Measurements from ENCODE around the gene ADK. TPM values are rescaled to one million over a fixed set of nuclear protein-coding genes. Genes with fewer than 3 reads are reported as not detected.
"Not testable (repeated sequence)": the region's sequence is repeated elsewhere in the genome, so short reads cannot be mapped to it uniquely, and the experiment has no call there.

Gene ADK
- total and polyA plus RNA-seq, 2 donors from 2014 or later: 33.0 to 38.3 TPM

DNA sequence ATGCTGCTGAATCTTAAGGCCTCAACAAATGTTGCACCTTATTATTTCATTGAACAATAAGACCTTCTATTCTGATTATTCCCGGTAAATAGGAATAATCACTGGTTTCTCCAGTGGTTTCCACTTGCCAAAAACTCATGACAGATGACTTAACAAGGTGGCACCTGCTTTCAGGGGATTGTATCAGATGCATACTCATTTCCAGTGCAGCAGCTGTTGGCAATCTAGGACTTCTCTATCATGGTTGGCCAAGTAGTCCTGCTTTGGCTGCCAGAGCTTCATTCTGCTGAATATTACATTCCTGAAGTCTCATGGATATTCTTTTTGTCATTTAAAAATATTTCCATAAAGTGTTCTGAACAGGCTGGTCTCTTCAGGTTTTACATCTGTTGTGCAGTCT is 193.3 kb downstream of the ADK start:
- Histone ChIP-seq H3K9me3 (ENCODE audit: control insufficient read depth in 2 of 3, insufficient read depth in 1 of 3, low read length in 3 of 3) (peaks cover 0 to 10% (median 0%) of the 10 kb centered on the region in 3 donors), H3K27me3 (ENCODE audit: control insufficient read depth, insufficient read depth, low read length) (no peaks in the 10 kb centered on the region), H3K4me1 (ENCODE audit: control insufficient read depth in 2 of 3, insufficient read depth in 2 of 3, low read depth in 1 of 3, low read length in 3 of 3) (no peaks in the 10 kb centered on the region), H3K36me3 (ENCODE audit: control insufficient read depth in 2 of 3, insufficient read depth in 3 of 3, low read length in 3 of 3) (no peaks in the 10 kb centered on the region), H3K4me3 (ENCODE audit: low read length in 3 of 3) (no peak overlapping the region), H3K9ac (ENCODE audit: low read length in 3 of 3) (no peak overlapping the region), H3K27ac (ENCODE audit: low read depth in 2 of 2, low read length in 2 of 2) (no peak overlapping the region)
- no peak for TF ChIP-seq CTCF (IDR thresholded peaks at IDR 0.05; ENCODE audit: borderline replicate concordance, extremely low read depth, insufficient read depth)
- intact Hi-C loops (cut with DNase I): no loop called here
- no peak for DNase-seq
- FAIRE-seq: no peak

- Histone ChIP-seq H3K9me3 (ENCODE audit: control insufficient read depth in 2 of 3, insufficient read depth in 1 of 3, low read length in 3 of 3) (peaks cover 0 to 10% (median 0%) of the 10 kb centered on the region in 3 donors), H3K4me3 (ENCODE audit: low read length in 3 of 3) (no peak overlapping the region), H3K27me3 (ENCODE audit: control insufficient read depth, insufficient read depth, low read length) (no peaks in the 10 kb centered on the region), H3K36me3 (ENCODE audit: control insufficient read depth in 2 of 3, insufficient read depth in 3 of 3, low read length in 3 of 3) (no peaks in the 10 kb centered on the region), H3K4me1 (ENCODE audit: control insufficient read depth in 2 of 3, insufficient read depth in 2 of 3, low read depth in 1 of 3, low read length in 3 of 3) (no peaks in the 10 kb centered on the region), H3K27ac (ENCODE audit: low read depth in 2 of 2, low read length in 2 of 2) (no peak overlapping the region), H3K9ac (ENCODE audit: low read length in 3 of 3) (no peak overlapping the region)
- intact Hi-C loops (cut with DNase I): no loop called here
- DNase-seq (no peak), FAIRE-seq (no peak)
- TF ChIP-seq CTCF (IDR thresholded peaks at IDR 0.05; ENCODE audit: borderline replicate concordance, extremely low read depth, insufficient read depth): no peak
Observed at GRCh38 chr10:74347522-74347921, 196.5 kb downstream of the ADK start.

GRCh38 chr10:74353021-74353420 is 202.0 kb downstream of the ADK start:
- H3K4me3 ChIP-seq (ENCODE audit: low read length in 3 of 3); H3K27me3 ChIP-seq (ENCODE audit: control insufficient read depth, insufficient read depth, low read length); DNase-seq; H3K9ac ChIP-seq (ENCODE audit: low read length in 3 of 3); intact Hi-C loops (cut with DNase I); H3K9me3 ChIP-seq (ENCODE audit: control insufficient read depth in 2 of 3, insufficient read depth in 1 of 3, low read length in 3 of 3); FAIRE-seq; H3K36me3 ChIP-seq (ENCODE audit: control insufficient read depth in 2 of 3, insufficient read depth in 3 of 3, low read length in 3 of 3); H3K27ac ChIP-seq (ENCODE audit: low read depth in 2 of 2, low read length in 2 of 2); H3K4me1 ChIP-seq (ENCODE audit: control insufficient read depth in 2 of 3, insufficient read depth in 2 of 3, low read depth in 1 of 3, low read length in 3 of 3): not testable (repeated sequence)

GRCh38 chr10:74361678-74362077 is 210.7 kb downstream of the ADK start:
- no peak overlapping the region for H3K27ac ChIP-seq (ENCODE audit: low read depth in 2 of 2, low read length in 2 of 2)
- intact Hi-C loops (cut with DNase I): no loop called here
- DNase-seq (no peak), FAIRE-seq (no peak)
- peaks cover 0 to 28% (median 4%) of the 10 kb centered on the region in 3 donors for H3K9me3 ChIP-seq (ENCODE audit: control insufficient read depth in 2 of 3, insufficient read depth in 1 of 3, low read length in 3 of 3)
- H3K4me1 ChIP-seq (ENCODE audit: control insufficient read depth in 2 of 3, insufficient read depth in 2 of 3, low read depth in 1 of 3, low read length in 3 of 3): no peaks in the 10 kb centered on the region
- H3K4me3 ChIP-seq (ENCODE audit: low read length in 3 of 3): no peak overlapping the region
- peaks cover 0 to 5% (median 0%) of the 10 kb centered on the region in 3 donors for H3K36me3 ChIP-seq (ENCODE audit: control insufficient read depth in 2 of 3, insufficient read depth in 3 of 3, low read length in 3 of 3)
- TF ChIP-seq CTCF (IDR thresholded peaks at IDR 0.05; ENCODE audit: borderline replicate concordance, extremely low read depth, insufficient read depth): no peak
- no peak overlapping the region for H3K9ac ChIP-seq (ENCODE audit: low read length in 3 of 3)
- no peaks in the 10 kb centered on the region for H3K27me3 ChIP-seq (ENCODE audit: control insufficient read depth, insufficient read depth, low read length)
